HCT116 (cell line): ENCODE results near the gene NAB1. TPM values are rescaled to one million over a fixed set of nuclear protein-coding genes. Genes with fewer than 3 reads are reported as not detected.

Source experiments
- ATAC-seq: fragments of 200-7000 bp; cut with Tn5 transposase; 2 replicates; pipeline ENCODE4 v1.9.1; 2020; ENCODE audit warnings: mild to moderate bottlenecking, moderate library complexity
- BruUV-seq: library from RNA; stranded (reverse); fragments of 400-500 nt; replicated peaks from 2 replicates; lab custom pipeline; 2021; lab: Mats Ljungman, UMichigan
- CTCF ChIA-PET: fragments of 300-600 bp; sonication (Branson Sonifier 250); formaldehyde crosslinking; loops from one replicate; lab custom pipeline; 2021; ENCODE audit warnings: antibody characterized with exemption; lab: Charles Lee
- POLR2A ChIA-PET: fragments of 300-600, 350-600 bp; sonication (Branson Sonifier 250); formaldehyde crosslinking; loops from one replicate; lab custom pipeline; 2021; ENCODE audit warnings: antibody characterized with exemption; lab: Charles Lee
- RAD21 ChIA-PET, 2 experiments: fragments of 300-600 bp; sonication (Branson Sonifier 250); formaldehyde crosslinking; loops; one replicate each; lab custom pipeline; 2023; ENCODE audit warnings: low total read pairs in 2 of 2; ENCODE audit not compliant: uncharacterized antibody in 2 of 2, unreplicated experiment in 2 of 2, low non-redundant PET in 1 of 2; lab: Charles Lee
- DNase-seq: peaks from one replicate; pipeline ENCODE4 v3.0.0-alpha.2; 2010; ENCODE audit warnings: low read depth, low spot score
- H2AFZ ChIP-seq: fragments of 200-600 bp; shearing (Covaris generic), sonication (generic); 2 replicates; pipeline ENCODE4 v1.6.1; 2017; ENCODE audit warnings: low read depth, mixed run types, mixed read lengths, antibody characterized with exemption, low read length; ENCODE audit not compliant: poor library complexity, severe bottlenecking
- H3K27ac ChIP-seq: 2 replicates; pipeline ENCODE4 v1.5.1; 2012; ENCODE audit warnings: low read depth, low read length
- H3K27me3 ChIP-seq: fragments of 200-600 bp; sonication (generic); 2 replicates; pipeline ENCODE4 v1.6.1; 2016; ENCODE audit warnings: mixed run types, low read length, mixed read lengths; ENCODE audit not compliant: insufficient read depth
- H3K36me3 ChIP-seq, 2 experiments: fragments of 200-500 bp in 1 of 2; fragments of 200-600 bp in 1 of 2; sonication (Bioruptor generic) in 1 of 2; sonication (generic) in 1 of 2; 2 replicates each; pipeline versions ENCODE4 v1.5.1 to v1.6.1; 2014 to 2016; ENCODE audit warnings: low read length in 2 of 2, inconsistent platforms in 1 of 2, mixed read lengths in 1 of 2, mixed run types in 1 of 2; ENCODE audit not compliant: insufficient read depth in 2 of 2, control insufficient read depth in 1 of 2
- H3K4me1 ChIP-seq, 2 experiments: fragments of 200-600 bp in 1 of 2; sonication (generic) in 1 of 2; 2 replicates each; pipeline versions ENCODE4 v1.5.1 to v1.6.1; 2012 to 2017; ENCODE audit warnings: low read length in 2 of 2, inconsistent platforms in 1 of 2, mild to moderate bottlenecking in 1 of 2, mixed read lengths in 1 of 2, mixed run types in 1 of 2, moderate library complexity in 1 of 2; ENCODE audit not compliant: insufficient read depth in 2 of 2, control insufficient read depth in 1 of 2
- H3K4me2 ChIP-seq: fragments of 200-600 bp; sonication (generic); 2 replicates; pipeline ENCODE4 v1.6.1; 2017; ENCODE audit warnings: mixed run types, low read length, mixed read lengths
- H3K4me3 ChIP-seq, 2 experiments: fragments of 200-600 bp in 1 of 2; sonication (generic) in 1 of 2; replicated peaks in 1 of 2; 2 replicates each; pipeline ENCODE4 v1.5.1; 2011 to 2016; ENCODE audit warnings: low read length in 2 of 2, control low read depth in 1 of 2, low read depth in 1 of 2, mild to moderate bottlenecking in 1 of 2, mixed read lengths in 1 of 2, mixed run types in 1 of 2
- H3K79me2 ChIP-seq: fragments of 200-600 bp; sonication (generic); 2 replicates; pipeline ENCODE4 v1.6.1; 2017; ENCODE audit warnings: mild to moderate bottlenecking, mixed run types, low read length, moderate library complexity, mixed read lengths; ENCODE audit not compliant: insufficient read depth
- H3K9ac ChIP-seq: fragments of 200-600 bp; sonication (generic); 2 replicates; pipeline ENCODE4 v1.6.1; 2016; ENCODE audit warnings: low read length, mixed read lengths
- H3K9me2 ChIP-seq: fragments of 200-600 bp; sonication (generic), shearing (Covaris generic); 2 replicates; pipeline ENCODE4 v1.6.1; 2017; ENCODE audit warnings: mixed run types, mild to moderate bottlenecking, moderate library complexity; ENCODE audit not compliant: insufficient read depth
- H3K9me3 ChIP-seq, 2 experiments: fragments of 200-500 bp in 1 of 2; fragments of 200-600 bp in 1 of 2; sonication (Bioruptor generic) in 1 of 2; sonication (generic) in 1 of 2; 2 replicates each; pipeline ENCODE4 v1.6.1; 2014 to 2017; ENCODE audit warnings: low read length in 2 of 2, mixed read lengths in 2 of 2, inconsistent platforms in 1 of 2, low read depth in 1 of 2, mild to moderate bottlenecking in 1 of 2, mixed run types in 1 of 2, moderate library complexity in 1 of 2; ENCODE audit not compliant: control insufficient read depth in 1 of 2, insufficient read depth in 1 of 2
- H4K20me1 ChIP-seq: fragments of 200-600 bp; sonication (generic), shearing (Covaris generic); 2 replicates; pipeline ENCODE4 v1.6.1; 2017; ENCODE audit warnings: mixed run types, mild to moderate bottlenecking, moderate library complexity; ENCODE audit not compliant: insufficient read depth
- CBX3 ChIP-seq: IDR thresholded peaks from 2 replicates; pipeline ENCODE4 v1.6.1; 2012; ENCODE audit warnings: low read depth
- EGR1 ChIP-seq: IDR thresholded peaks from 2 replicates; pipeline ENCODE4 v1.6.1; 2012; ENCODE audit warnings: low read depth
- ELF1 ChIP-seq: IDR thresholded peaks from 2 replicates; pipeline ENCODE4 v1.6.1; 2012; ENCODE audit warnings: low read depth, borderline replicate concordance
- FOSL1 ChIP-seq: IDR thresholded peaks from 2 replicates; pipeline ENCODE4 v1.6.1; 2012; ENCODE audit warnings: low read depth
- MAX ChIP-seq: IDR thresholded peaks from 2 replicates; pipeline ENCODE4 v1.6.1; 2012
- POLR2AphosphoS5 ChIP-seq: IDR thresholded peaks from 2 replicates; pipeline ENCODE4 v1.6.1; 2011; ENCODE audit warnings: mild to moderate bottlenecking, low read depth, low read length, moderate library complexity
- RAD21 ChIP-seq: IDR thresholded peaks from 2 replicates; pipeline ENCODE4 v1.6.1; 2012; ENCODE audit warnings: low read depth, mild to moderate bottlenecking
- REST ChIP-seq: IDR thresholded peaks from 2 replicates; pipeline ENCODE4 v1.6.1; 2012; ENCODE audit warnings: low read depth
- SIN3A ChIP-seq: IDR thresholded peaks from 2 replicates; pipeline ENCODE4 v1.6.1; 2012; ENCODE audit warnings: low read depth
- SP1 ChIP-seq: IDR thresholded peaks from 2 replicates; pipeline ENCODE4 v1.6.1; 2012; ENCODE audit warnings: low read depth
- SRF ChIP-seq: IDR thresholded peaks from 2 replicates; pipeline ENCODE4 v1.6.1; 2012; ENCODE audit warnings: low read depth
- TCF7L2 ChIP-seq: IDR thresholded peaks from 2 replicates; pipeline ENCODE4 v1.7.0; 2011; ENCODE audit warnings: borderline replicate concordance, inconsistent platforms; ENCODE audit not compliant: insufficient read depth, insufficient read length; ENCODE audit errors: extremely low read depth
- YY1 ChIP-seq: IDR thresholded peaks from 2 replicates; pipeline ENCODE4 v1.6.1; 2011; ENCODE audit warnings: low read length, low read depth, moderate library complexity, mild to moderate bottlenecking; ENCODE audit not compliant: insufficient replicate concordance; ENCODE audit errors: extremely low read depth
- ZBTB33 ChIP-seq: IDR thresholded peaks from 2 replicates; pipeline ENCODE4 v1.6.1; 2011; ENCODE audit warnings: mild to moderate bottlenecking, low read length, moderate library complexity; ENCODE audit not compliant: insufficient replicate concordance; ENCODE audit errors: extremely low read depth
- ZFX ChIP-seq: fragments of 450-650 bp; IDR thresholded peaks from 2 replicates; pipeline ENCODE4 v1.6.1; 2017
- intact Hi-C: fragments of 100-400 bp; cut with micrococcal nuclease; formaldehyde crosslinking; loops from 2 replicates; pipeline ENCODE4 v1.10.0; 2022
- total RNA-seq: library from RNA; stranded (reverse); gene quantifications from one replicate; pipeline ENCODE4 v1.2.1, GENCODE V29; 2021; ENCODE audit not compliant: unreplicated experiment

The NAB1 gene
- total RNA-seq, 1 experiment from 2014 or later: 43.8 TPM

GRCh38 chr2:190653231-190653630, 4.3 kb downstream of the NAB1 start:
- Histone ChIP-seq H3K9ac (no peak overlapping the region), H3K4me3 (no peak overlapping the region), H3K4me1 (peaks cover 0 to 11% of the 10 kb centered on the region in 2 experiments; a peak in 3 of 4 replicates), H3K27ac (no peak overlapping the region), H3K9me2 (no peaks in the 10 kb centered on the region), H2AFZ (no peak overlapping the region), H4K20me1 (peaks cover 3% of the 10 kb centered on the region; the same call in 1 of the 2 replicates), H3K9me3 (no peaks in the 10 kb centered on the region), H3K4me2 (no peak overlapping the region), H3K79me2 (peaks cover 88% of the 10 kb centered on the region), H3K36me3 (no peaks in the 10 kb centered on the region), H3K27me3 (no peaks in the 10 kb centered on the region)
- intact Hi-C loops: no loop called here
- ATAC-seq (no peak), DNase-seq (no peak)
- ChIA-PET RAD21 (no interaction called here), CTCF (interaction anchor here (0.6 kb wide), 1 partner anchor 313 kb away, joined by 3 read pairs; no protein-coding TSS in a partner anchor), POLR2A (no interaction called here)
- BruUV-seq: no TSS peak
- no peak for TF ChIP-seq FOSL1
- no peak for TF ChIP-seq TCF7L2
- TF ChIP-seq SRF: no peak
- TF ChIP-seq CBX3: no peak
- TF ChIP-seq REST: no peak
- TF ChIP-seq EGR1: no peak
- TF ChIP-seq RAD21: no peak
- TF ChIP-seq ELF1: no peak
- no peak for TF ChIP-seq YY1
- no peak for TF ChIP-seq ZFX
- no peak for TF ChIP-seq MAX
- no peak for TF ChIP-seq SP1
- TF ChIP-seq ZBTB33: no peak
- TF ChIP-seq SIN3A: no peak
- TF ChIP-seq POLR2AphosphoS5: no peak
